A549 treated with dexamethasone at 1 μM for 4 hours (cell line): ENCODE results near the gene SAMD8. TPM values are rescaled to one million over a fixed set of nuclear protein-coding genes. Genes with fewer than 3 reads are reported as not detected.

Experiments
- total RNA-seq: library from RNA; stranded (reverse); fragments of 200-300 nt; extraction: Qiagen RNA extraction; gene quantifications from 5 replicates; pipeline ENCODE4 v1.2.3, GENCODE V29; 2022

Gene SAMD8
- total RNA-seq = 12.6 to 20.8 TPM (median 17.7 TPM) in 5 replicates

GRCh38 chr10:75111365-75111906 is at the start of gene SAMD8:
TSS of gene SAMD8 (plus strand) at chr10:75111656. CDS start at chr10:75150529, 38,873 bp downstream.

DNA sequence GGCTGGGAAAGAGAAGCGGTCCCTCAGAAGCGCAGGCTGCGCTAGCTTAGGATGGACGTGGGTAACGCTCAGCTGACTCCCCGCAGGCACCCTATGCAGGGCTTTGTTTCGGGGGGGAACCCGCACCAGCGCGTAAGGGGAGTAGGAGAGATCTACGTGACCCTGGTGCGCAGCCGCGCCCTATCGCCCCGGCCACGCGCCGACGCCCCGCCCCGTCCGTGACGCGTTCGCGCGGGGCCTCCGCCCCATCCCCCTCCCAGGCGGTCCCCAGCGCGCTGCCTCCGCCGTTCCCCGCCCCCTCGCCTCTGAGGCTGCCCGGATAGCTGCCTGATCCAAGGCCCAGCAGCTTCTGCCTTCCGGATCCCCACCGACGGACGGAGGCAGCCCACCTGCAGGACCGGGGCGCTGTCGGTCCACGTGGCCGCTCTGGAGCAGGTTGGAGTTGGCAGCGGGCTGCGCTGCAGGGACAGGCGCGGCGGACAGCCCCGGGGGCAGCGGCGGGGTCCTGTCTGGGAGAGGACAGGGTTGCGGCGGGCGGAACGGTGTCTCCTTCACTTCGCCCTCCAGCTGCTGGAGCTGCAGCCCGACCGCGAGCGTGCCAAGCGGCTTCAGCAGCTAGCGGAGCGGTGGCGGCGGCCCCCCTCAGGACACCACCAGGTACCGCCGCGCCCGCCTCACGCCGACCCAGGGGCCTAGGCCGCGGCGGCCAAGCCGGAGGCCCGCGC is 99.0 kb downstream of the SAMD8 start, which contains the start of gene VDAC2:
VDAC2 (plus strand) TSS at position 515 of the 725 bp plus-strand sequence. CDS start 363 bp downstream, outside the sequence.

Other genes with a start within 250 kb of the SAMD8 start
- 317 to 347 TPM (median 333 TPM) in 5 replicates for gene VDAC2, start 99.1 kb downstream of the SAMD8 start, total RNA-seq
- gene COMTD1, start 124.3 kb downstream of the SAMD8 start, total RNA-seq = 28.6 to 56.9 TPM (median 48.9 TPM) in 5 replicates